GM19193 (cell line): ENCODE results near the gene DPYD.

Source experiments
- POLR2A ChIP-seq: IDR thresholded peaks from 4 replicates; pipeline ENCODE4 v1.6.1; 2011; ENCODE audit not compliant: insufficient read depth, insufficient read length; ENCODE audit errors: extremely low read depth

The DPYD gene

DNA sequence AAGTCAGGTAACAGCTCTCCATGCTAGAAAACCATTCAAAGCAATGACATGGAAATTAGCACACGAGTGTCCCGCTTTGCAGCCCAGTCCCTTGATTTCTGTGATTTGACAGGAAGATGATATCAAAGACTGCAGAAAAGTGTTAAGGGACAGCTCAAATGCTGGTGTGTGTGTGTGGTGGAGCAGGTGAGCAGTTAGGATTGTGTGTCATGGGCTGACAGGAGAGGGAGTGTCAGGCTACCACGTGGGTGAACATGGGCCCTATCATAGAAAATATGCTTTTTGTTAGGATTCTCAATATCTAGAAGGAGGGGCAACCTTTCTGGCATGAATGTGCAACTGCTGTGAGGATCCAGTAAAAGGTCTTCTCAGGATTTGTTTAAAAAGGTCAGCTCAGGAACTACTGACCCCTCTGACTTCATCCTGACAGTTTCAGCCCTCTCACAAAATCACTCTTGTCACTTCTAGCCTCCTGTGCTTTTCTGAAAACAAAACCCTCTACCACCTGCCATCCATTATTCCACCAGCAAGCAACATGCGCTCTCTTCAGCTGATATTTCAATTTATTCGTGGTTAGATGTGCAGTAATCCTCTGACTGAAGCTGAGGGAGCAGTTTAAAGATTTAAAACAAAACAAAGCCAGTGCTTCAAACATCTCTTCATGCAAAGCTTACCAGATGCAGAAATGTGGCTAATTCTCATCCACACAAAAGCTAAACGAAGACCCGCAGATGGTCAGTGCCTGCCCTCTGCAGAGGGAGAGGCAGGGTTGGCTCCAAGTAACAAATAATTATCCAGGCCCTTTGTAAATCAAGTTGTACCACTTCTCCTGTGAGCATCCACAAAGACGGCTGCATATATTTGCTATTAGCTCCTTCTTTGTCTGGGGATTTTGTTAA lies 801.3 kb downstream of the DPYD start:
- TF ChIP-seq POLR2A: no peak

DNA sequence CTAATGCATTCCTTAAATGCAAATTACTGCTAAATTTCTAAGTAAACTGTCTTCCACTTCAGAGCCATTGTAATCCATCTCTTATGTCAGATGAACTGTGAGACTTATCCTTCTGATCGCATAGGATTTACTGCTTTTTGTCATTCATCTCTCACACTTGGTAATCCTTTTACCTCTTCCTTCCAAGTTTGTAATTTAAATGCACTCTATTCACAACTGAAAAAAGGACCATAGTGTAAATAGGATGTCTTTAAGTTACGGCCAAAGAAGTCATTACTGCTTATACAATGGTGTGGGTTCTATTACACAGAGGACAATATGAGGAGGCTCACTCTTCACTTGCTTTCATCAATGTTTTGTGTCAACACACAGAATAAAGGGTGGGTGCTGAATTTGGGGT lies 806.0 kb downstream of the DPYD start:
- no peak for TF ChIP-seq POLR2A

DNA sequence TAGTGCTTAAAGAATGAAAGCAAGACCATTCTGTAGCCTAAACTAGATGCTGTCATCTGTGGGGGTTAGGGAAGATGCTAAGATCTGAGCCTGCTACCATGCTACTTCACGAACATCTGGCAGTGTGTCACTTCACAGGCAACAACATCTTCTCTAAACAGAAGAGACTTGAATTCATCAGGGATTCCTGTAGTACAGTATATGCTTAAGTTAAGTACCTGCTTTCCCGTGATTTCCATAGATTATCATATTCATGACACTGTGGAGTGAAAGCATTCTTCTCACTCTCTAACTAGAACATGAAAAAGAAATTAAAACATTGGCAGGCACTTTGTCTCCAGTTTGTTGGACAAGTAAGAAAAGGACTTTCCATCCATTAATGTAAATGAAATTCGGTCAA lies 808.4 kb downstream of the DPYD start:
- TF ChIP-seq POLR2A: no peak

- no peak for TF ChIP-seq POLR2A
Observed at GRCh38 chr1:97108179-97108578, 812.7 kb downstream of the DPYD start.

GRCh38 chr1:97105531-97105930 lies 815.3 kb downstream of the DPYD start:
- no peak for TF ChIP-seq POLR2A

DNA sequence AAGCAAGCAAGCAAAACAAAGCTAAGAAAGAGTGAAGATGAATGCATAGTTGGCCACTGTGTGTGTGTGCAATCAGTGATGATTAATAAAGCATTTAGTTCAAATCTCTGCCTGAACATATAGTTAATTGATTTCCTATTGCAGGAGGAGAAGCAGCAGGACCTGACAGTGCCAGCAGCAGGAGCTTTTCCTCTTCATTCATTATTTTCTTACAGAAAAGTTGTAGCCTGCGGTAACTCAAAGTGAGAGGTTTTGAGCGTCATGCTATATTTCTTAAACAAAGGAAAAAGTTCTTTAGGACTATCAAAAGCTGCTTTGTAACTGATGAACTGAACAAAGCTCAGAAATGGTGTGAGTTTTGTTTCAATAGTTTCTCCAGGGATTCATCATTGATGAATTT lies 819.3 kb downstream of the DPYD start:
- TF ChIP-seq POLR2A: no peak

DNA sequence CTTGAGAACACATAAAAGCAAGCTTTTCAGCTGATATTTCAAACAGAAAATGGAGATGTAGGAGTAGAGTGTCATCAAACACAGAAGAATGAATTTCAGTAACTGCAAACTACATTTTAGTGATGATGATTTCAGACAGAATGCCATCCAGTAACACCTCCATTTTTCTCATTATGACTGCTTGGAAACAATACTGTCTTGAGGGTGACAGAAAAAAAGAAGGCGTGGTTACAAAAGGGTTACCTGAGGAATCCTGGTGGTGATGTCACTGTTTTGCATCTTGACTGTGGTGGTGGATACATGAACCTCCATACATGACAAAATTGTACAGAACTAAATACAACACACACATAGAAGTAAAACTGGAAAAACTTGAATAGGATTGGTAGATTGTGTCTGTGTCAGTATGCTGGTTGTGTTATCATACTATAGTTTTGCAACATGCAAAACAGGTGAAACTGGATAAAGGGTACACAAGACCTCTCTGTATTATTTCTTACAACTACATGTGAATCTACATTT lies 823.4 kb downstream of the DPYD start:
- no peak for TF ChIP-seq POLR2A

DNA sequence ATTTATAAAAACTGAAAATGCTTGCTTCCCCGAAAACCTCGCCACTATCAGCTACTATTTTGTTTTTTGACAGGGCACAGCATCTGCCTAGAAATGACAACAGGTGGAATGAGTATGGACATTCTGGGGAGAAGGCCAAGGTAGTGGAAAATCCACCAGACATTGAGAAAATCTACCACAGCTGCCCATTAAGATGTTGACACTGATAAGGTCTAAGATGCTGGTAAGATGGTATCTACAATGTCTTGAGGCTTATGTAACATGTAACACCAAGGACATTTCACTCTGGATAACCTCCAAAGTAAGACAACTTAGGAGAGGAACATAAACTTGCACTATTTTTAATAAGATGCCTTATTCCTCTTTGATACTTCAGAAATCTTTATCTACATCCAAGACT lies 825.1 kb downstream of the DPYD start:
- TF ChIP-seq POLR2A: no peak

GRCh38 chr1:97094247-97094972 lies 826.4 kb downstream of the DPYD start:
- no peak for TF ChIP-seq POLR2A

- TF ChIP-seq POLR2A: no peak
Observed at GRCh38 chr1:97093741-97094140, 827.1 kb downstream of the DPYD start.

- no peak for TF ChIP-seq POLR2A
Observed at GRCh38 chr1:97092824-97093223, 828.0 kb downstream of the DPYD start.

DNA sequence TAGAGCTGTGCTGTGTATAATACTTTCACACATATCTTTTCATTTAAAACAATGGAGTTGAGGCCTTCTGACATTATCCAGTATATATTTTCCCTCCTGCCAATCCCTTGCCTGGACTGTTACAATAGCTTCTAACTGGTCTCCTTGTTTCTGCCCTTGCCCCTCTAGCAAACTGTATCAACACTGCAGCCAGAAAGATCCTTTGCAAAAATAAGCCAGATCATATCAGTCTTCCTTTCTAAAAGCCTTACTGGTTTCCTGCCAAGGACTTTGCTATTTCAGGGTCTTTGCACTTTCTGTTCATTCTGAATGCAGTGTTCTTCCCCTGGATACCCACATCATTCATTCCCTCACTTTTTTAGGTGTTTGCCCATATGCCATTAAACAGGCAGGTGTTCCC lies 829.2 kb downstream of the DPYD start:
- TF ChIP-seq POLR2A: no peak

GRCh38 chr1:97091263-97091662 lies 829.6 kb downstream of the DPYD start:
- no peak for TF ChIP-seq POLR2A

DNA sequence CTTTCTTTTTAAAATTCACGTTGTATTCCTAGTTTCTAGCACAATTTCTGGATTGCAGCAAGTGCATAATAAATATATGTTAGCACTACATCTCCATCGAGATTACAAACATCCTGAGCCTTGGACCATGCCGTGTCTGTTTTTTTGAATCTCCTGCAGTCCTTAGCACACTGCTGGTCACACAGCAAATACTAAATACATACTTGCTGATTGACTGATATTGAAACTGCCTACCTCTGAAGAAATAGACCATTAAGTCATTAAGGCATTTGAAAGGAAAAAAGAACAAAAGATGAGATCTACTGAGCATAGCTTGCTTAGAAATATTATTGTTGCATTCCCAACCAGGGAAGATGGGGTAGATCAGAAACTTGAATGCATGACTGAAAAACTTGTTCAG lies 830.1 kb downstream of the DPYD start:
- TF ChIP-seq POLR2A: no peak

GRCh38 chr1:97089173-97089572 lies 831.7 kb downstream of the DPYD start:
- TF ChIP-seq POLR2A: no peak

- TF ChIP-seq POLR2A: no peak
Observed at GRCh38 chr1:97088391-97088790, 832.4 kb downstream of the DPYD start.
